Neural progenitor cell (in vitro differentiated cells): ENCODE results near the gene PBLD. TPM values are rescaled to one million over a fixed set of nuclear protein-coding genes. Genes with fewer than 3 reads are reported as not detected.

Source experiments
- DNase-seq: peaks from one replicate; pipeline ENCODE4 v3.0.0-alpha.2; 2016; ENCODE audit warnings: low spot score
- H2AFZ ChIP-seq: fragments of 200-600 bp; sonication (generic); replicated peaks from 2 replicates; pipeline ENCODE4 v1.6.1; 2016; ENCODE audit warnings: antibody characterized with exemption
- H3F3A ChIP-seq: fragments of 200-600 bp; sonication (generic); 2 replicates; pipeline ENCODE4 v1.6.1; 2016; ENCODE audit warnings: antibody characterized with exemption, low read depth
- H3K27ac ChIP-seq: fragments of 200-600 bp; sonication (generic); 2 replicates; pipeline ENCODE4 v1.5.1; 2016; ENCODE audit warnings: mild to moderate bottlenecking
- H3K27me3 ChIP-seq: fragments of 200-600 bp; sonication (generic); 2 replicates; pipeline ENCODE4 v1.6.1; 2016; ENCODE audit warnings: mild to moderate bottlenecking, moderate library complexity
- H3K36me3 ChIP-seq: fragments of 200-600 bp; sonication (generic); 2 replicates; pipeline ENCODE4 v1.5.1; 2016
- H3K4me1 ChIP-seq: fragments of 200-600 bp; sonication (generic); 2 replicates; pipeline ENCODE4 v1.6.1; 2016; ENCODE audit warnings: mixed run types
- H3K4me2 ChIP-seq: fragments of 200-600 bp; sonication (generic); 2 replicates; pipeline ENCODE4 v1.6.1; 2016
- H3K4me3 ChIP-seq: fragments of 200-600 bp; sonication (generic); 2 replicates; pipeline ENCODE4 v1.5.1; 2016
- H3K79me2 ChIP-seq: fragments of 200-600 bp; sonication (generic); 2 replicates; pipeline ENCODE4 v1.6.1; 2016; ENCODE audit warnings: low read depth
- H3K9ac ChIP-seq: fragments of 200-600 bp; sonication (generic); 2 replicates; pipeline ENCODE4 v1.6.1; 2016
- H3K9me3 ChIP-seq: fragments of 200-600 bp; sonication (generic); 2 replicates; pipeline ENCODE4 v1.5.1; 2016; ENCODE audit warnings: low read depth
- H4K20me1 ChIP-seq: fragments of 200-600 bp; sonication (generic); 2 replicates; pipeline ENCODE4 v1.6.1; 2016; ENCODE audit warnings: low read depth
- H3K27ac Mint-ChIP-seq: 3 replicates; pipeline ENCODE4 v1.8.0; 2021; ENCODE audit warnings: mixed read lengths
- H3K27me3 Mint-ChIP-seq: 2 replicates; pipeline ENCODE4 v1.8.0; 2022; ENCODE audit warnings: low read depth, mild to moderate bottlenecking, inconsistent platforms, moderate library complexity, mixed read lengths; ENCODE audit not compliant: insufficient read depth
- H3K36me3 Mint-ChIP-seq: 3 replicates; pipeline ENCODE4 v1.8.0; 2021; ENCODE audit warnings: mixed read lengths
- H3K4me1 Mint-ChIP-seq: 3 replicates; pipeline ENCODE4 v1.8.0; 2021; ENCODE audit warnings: mixed read lengths
- H3K4me3 Mint-ChIP-seq: 3 replicates; pipeline ENCODE4 v1.8.0; 2021; ENCODE audit warnings: mild to moderate bottlenecking, moderate library complexity, mixed read lengths
- H3K9me3 Mint-ChIP-seq: 3 replicates; pipeline ENCODE4 v1.8.0; 2020; ENCODE audit warnings: mixed read lengths
- EZH2 ChIP-seq: fragments of 200-600 bp; sonication (generic); IDR thresholded peaks from 2 replicates; pipeline ENCODE4 v1.6.1; 2017; ENCODE audit warnings: antibody characterized with exemption, mild to moderate bottlenecking, moderate library complexity
- EZH2phosphoT487 ChIP-seq: fragments of 200-600 bp; sonication (generic); IDR thresholded peaks from 2 replicates; pipeline ENCODE4 v1.6.1; 2017; ENCODE audit warnings: antibody characterized with exemption
- total RNA-seq: library from RNA; depleted of rRNA; stranded (reverse); fragments of >200 nt; gene quantifications from 2 replicates; pipeline ENCODE4 v1.2.3, GENCODE V29; 2015; ENCODE audit warnings: low replicate concordance
- TF ChIP-seq, protein P1 (sequence below): fragments of 200-600 bp; sonication (generic); IDR thresholded peaks from 2 replicates; pipeline ENCODE4 v1.5.1; 2017; ENCODE audit warnings: antibody characterized with exemption, mild to moderate bottlenecking

The PBLD gene
- total RNA-seq, 1 donor from 2014 or later, result 5.8 TPM

DNA sequence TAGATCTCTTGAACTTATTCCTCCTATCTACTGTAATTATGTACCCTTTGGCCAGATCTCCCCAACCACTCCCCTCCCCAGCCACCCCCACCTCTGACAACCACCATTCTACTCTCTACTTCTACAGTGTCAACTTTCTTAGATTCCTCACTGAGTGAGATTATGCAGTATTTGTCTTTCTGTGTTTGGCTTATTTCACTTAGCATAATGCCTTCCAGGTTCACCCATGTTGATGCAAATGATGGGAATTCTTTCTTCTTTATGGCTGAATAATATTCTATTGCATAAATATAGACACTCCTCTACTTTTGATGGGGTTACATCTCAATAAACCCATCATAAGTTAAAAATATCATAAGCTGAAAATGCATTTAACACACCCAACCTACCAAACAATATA, 22.2 kb downstream of the PBLD start:
- H3K27ac ChIP-seq, result no peak overlapping the region
- H3K4me2 ChIP-seq, result no peak overlapping the region
- H2AFZ ChIP-seq, result no peak overlapping the region
- Mint-ChIP-seq H3K27ac (no peak overlapping the region), H3K27me3 (no peaks in the 10 kb centered on the region), H3K36me3 (no peaks in the 10 kb centered on the region), H3K4me3 (no peak overlapping the region), H3K4me1 (peaks cover 2% of the 10 kb centered on the region), H3K9me3 (peaks cover under 1% of the 10 kb centered on the region)
- H3K9ac ChIP-seq, result no peak overlapping the region
- H3K36me3 ChIP-seq, result no peaks in the 10 kb centered on the region
- H4K20me1 ChIP-seq, result no peaks in the 10 kb centered on the region
- DNase-seq, result no peak
- no peak overlapping the region for H3K4me3 ChIP-seq
- H3K79me2 ChIP-seq, result no peaks in the 10 kb centered on the region
- TF ChIP-seq, protein P1, sequence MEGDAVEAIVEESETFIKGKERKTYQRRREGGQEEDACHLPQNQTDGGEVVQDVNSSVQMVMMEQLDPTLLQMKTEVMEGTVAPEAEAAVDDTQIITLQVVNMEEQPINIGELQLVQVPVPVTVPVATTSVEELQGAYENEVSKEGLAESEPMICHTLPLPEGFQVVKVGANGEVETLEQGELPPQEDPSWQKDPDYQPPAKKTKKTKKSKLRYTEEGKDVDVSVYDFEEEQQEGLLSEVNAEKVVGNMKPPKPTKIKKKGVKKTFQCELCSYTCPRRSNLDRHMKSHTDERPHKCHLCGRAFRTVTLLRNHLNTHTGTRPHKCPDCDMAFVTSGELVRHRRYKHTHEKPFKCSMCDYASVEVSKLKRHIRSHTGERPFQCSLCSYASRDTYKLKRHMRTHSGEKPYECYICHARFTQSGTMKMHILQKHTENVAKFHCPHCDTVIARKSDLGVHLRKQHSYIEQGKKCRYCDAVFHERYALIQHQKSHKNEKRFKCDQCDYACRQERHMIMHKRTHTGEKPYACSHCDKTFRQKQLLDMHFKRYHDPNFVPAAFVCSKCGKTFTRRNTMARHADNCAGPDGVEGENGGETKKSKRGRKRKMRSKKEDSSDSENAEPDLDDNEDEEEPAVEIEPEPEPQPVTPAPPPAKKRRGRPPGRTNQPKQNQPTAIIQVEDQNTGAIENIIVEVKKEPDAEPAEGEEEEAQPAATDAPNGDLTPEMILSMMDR, result no peak
- no peak for TF ChIP-seq EZH2phosphoT487
- TF ChIP-seq EZH2, result no peak
- H3F3A ChIP-seq, result no peaks in the 10 kb centered on the region
- H3K9me3 ChIP-seq, result no peaks in the 10 kb centered on the region
- no peaks in the 10 kb centered on the region for H3K4me1 ChIP-seq
- H3K27me3 ChIP-seq, result no peaks in the 10 kb centered on the region

- no peaks in the 10 kb centered on the region for H3K36me3 ChIP-seq
- H2AFZ ChIP-seq, result no peak overlapping the region
- no peak overlapping the region for H3K27ac Mint-ChIP-seq
- TF ChIP-seq EZH2phosphoT487 (no peak), EZH2 (no peak)
- TF ChIP-seq, protein P1, result no peak
- no peak overlapping the region for H3K4me3 Mint-ChIP-seq
- H4K20me1 ChIP-seq, result no peaks in the 10 kb centered on the region
- peaks cover 8% of the 10 kb centered on the region for H3F3A ChIP-seq
- no peak overlapping the region for H3K9ac ChIP-seq
- no peaks in the 10 kb centered on the region for H3K79me2 ChIP-seq
- DNase-seq, result no peak
- no peaks in the 10 kb centered on the region for H3K4me1 ChIP-seq
- no peaks in the 10 kb centered on the region for H3K9me3 ChIP-seq
- H3K27me3 ChIP-seq, result no peaks in the 10 kb centered on the region
- no peak overlapping the region for H3K4me3 ChIP-seq
- no peaks in the 10 kb centered on the region for H3K9me3 Mint-ChIP-seq
- H3K4me1 Mint-ChIP-seq, result peaks cover 16% of the 10 kb centered on the region
- H3K27ac ChIP-seq, result no peak overlapping the region
- H3K36me3 Mint-ChIP-seq, result no peaks in the 10 kb centered on the region
- no peak overlapping the region for H3K4me2 ChIP-seq
- H3K27me3 Mint-ChIP-seq, result peaks cover 1% of the 10 kb centered on the region
These were observed 26.9 kb downstream of the PBLD start for GRCh38 chr10:68305854-68306253.

- Histone ChIP-seq H3K79me2 (no peaks in the 10 kb centered on the region), H3K27me3 (no peaks in the 10 kb centered on the region), H3K4me2 (no peak overlapping the region), H3K9ac (no peak overlapping the region), H3K9me3 (no peaks in the 10 kb centered on the region), H3K36me3 (no peaks in the 10 kb centered on the region), H3K4me3 (no peak overlapping the region), H2AFZ (no peak overlapping the region), H3F3A (peaks cover 8% of the 10 kb centered on the region), H3K4me1 (no peaks in the 10 kb centered on the region), H4K20me1 (no peaks in the 10 kb centered on the region), H3K27ac (no peak overlapping the region)
- H3K36me3 Mint-ChIP-seq, result no peaks in the 10 kb centered on the region
- no peaks in the 10 kb centered on the region for H3K9me3 Mint-ChIP-seq
- no peak overlapping the region for H3K27ac Mint-ChIP-seq
- TF ChIP-seq, protein P1, result no peak
- TF ChIP-seq EZH2, result no peak
- no peak for TF ChIP-seq EZH2phosphoT487
- H3K4me1 Mint-ChIP-seq, result peaks cover 26% of the 10 kb centered on the region
- DNase-seq, result no peak
- peaks cover 5% of the 10 kb centered on the region for H3K27me3 Mint-ChIP-seq
- H3K4me3 Mint-ChIP-seq, result no peak overlapping the region
These were observed 28.8 kb downstream of the PBLD start for GRCh38 chr10:68303849-68304412.
